ENCODE measurements around the gene CAP2. TPM values are rescaled to one million over a fixed set of nuclear protein-coding genes. Genes with fewer than 3 reads are reported as not detected.

The CAP2 gene
- total and polyA plus RNA-seq, 11 donors: 61.3 to 187 (median 126) TPM

DNA sequence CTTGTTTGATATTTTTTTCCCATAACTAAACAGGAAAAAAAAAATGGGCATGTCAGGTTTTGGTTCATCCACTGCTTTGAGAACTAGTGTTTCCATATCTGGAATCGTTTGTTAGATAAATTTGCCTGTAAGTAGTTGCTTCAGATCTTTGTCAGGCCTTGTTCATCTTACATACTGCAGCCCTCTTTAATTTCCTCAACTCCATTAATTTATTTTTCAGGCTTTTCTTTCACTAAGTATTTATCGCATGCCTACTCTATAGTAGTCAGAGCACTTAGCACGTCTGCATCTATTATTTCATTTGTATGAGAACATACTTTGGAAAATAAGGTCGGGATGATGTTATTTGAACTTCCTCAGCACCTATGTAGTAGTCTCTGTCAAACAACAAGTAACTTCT is 80.9 kb downstream of the CAP2 start:
- no peak for ATAC-seq
- Histone ChIP-seq H3K27ac (peak overlapping the region; percentile 20 to 87 (median 82)), H3K27me3 (no peaks in the 10 kb centered on the region), H3K4me1 (peaks cover 0 to 34% (median 6%) of the 10 kb centered on the region in 12 donors), H3K4me3 (no peak overlapping the region), H3K9me3 (no peaks in the 10 kb centered on the region), H3K36me3 (no peaks in the 10 kb centered on the region)
- TF ChIP-seq POLR2A (IDR thresholded peaks at IDR 0.05): no peak
- TF ChIP-seq, protein P1, sequence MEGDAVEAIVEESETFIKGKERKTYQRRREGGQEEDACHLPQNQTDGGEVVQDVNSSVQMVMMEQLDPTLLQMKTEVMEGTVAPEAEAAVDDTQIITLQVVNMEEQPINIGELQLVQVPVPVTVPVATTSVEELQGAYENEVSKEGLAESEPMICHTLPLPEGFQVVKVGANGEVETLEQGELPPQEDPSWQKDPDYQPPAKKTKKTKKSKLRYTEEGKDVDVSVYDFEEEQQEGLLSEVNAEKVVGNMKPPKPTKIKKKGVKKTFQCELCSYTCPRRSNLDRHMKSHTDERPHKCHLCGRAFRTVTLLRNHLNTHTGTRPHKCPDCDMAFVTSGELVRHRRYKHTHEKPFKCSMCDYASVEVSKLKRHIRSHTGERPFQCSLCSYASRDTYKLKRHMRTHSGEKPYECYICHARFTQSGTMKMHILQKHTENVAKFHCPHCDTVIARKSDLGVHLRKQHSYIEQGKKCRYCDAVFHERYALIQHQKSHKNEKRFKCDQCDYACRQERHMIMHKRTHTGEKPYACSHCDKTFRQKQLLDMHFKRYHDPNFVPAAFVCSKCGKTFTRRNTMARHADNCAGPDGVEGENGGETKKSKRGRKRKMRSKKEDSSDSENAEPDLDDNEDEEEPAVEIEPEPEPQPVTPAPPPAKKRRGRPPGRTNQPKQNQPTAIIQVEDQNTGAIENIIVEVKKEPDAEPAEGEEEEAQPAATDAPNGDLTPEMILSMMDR (IDR thresholded peaks at IDR 0.05): no peak
- 64 to 68% (median 67%) methylated on average over 4 of the region's 4 CpGs for WGBS, 4 donors
- intact Hi-C loops (cut with DNase I): loop anchor here in 1 of 10 donors (10.0 kb wide), 1 partner anchor 189 kb away; the partner anchor contains the start of gene RBM24
- no peak for DNase-seq

DNA sequence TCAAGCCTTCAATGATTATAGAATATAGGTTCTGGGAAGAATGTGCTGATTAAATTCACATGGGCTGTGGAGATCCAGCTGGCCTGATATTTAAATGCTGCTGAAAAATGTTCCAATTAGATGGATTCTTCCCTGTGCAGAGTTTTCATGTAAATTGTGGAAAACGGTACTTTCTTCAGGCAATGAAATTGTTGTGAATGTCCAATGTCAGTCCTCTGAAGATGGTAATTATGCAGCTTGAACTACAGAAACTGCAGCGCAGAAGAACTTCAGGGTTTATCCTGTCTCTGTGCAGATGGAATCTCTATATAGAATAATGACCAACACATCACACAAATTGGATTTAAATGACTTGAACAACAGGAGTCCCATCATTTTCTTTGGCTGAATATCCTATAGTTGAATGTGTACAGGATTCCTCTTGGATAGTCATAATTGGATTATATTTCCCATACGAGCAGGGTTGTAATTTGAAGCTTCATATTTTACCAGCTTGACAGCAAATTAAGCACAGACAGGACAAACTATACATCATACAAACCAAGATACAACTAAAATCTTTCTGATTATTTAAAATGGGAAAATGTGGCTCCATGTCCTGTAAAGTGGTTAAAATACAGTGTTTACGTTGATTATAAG is 82.3 kb downstream of the CAP2 start:
- no peak for ATAC-seq
- Histone ChIP-seq H3K4me3 (no peak overlapping the region), H3K27ac (peak overlapping the region in 4 of 12 donors; percentile 19 to 81 (median 22)), H3K4me1 (peaks cover 0 to 29% (median 6%) of the 10 kb centered on the region in 12 donors), H3K36me3 (no peaks in the 10 kb centered on the region), H3K27me3 (no peaks in the 10 kb centered on the region), H3K9me3 (no peaks in the 10 kb centered on the region)
- intact Hi-C loops (cut with DNase I): loop anchor here in 1 of 10 donors (10.0 kb wide), 1 partner anchor 191 kb away; the partner anchor contains the start of gene RBM24
- DNase-seq: no peak
- TF ChIP-seq, protein P1 (IDR thresholded peaks at IDR 0.05): no peak
- 89 to 91% (median 90%) methylated on average over 4 of the region's 4 CpGs for WGBS, 4 donors

DNA sequence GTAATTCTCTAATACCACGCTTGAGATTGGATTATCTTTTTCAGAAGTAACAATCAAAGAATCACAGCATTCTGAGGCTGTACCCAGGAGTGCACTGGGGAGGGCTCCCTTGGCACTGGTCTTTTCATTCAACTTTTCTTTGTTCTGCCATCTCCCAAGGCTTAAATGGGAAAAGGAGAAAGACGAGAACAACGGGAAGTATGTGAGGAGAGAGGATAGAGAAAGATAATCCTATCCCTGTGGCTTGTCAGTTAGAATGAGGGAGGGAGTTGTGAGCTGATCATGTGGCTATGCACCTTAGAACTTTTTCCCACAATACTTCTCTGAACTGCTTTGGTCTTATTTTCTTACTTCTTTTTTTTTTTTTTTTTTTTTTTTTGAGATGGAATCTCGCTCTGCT is 83.1 kb downstream of the CAP2 start:
- H3K9me3 ChIP-seq: no peaks in the 10 kb centered on the region
- no peaks in the 10 kb centered on the region for H3K27me3 ChIP-seq
- WGBS, 4 donors: 65 to 70% (median 68%) methylated on average over 4 of the region's 4 CpGs
- DNase-seq: no peak
- no peak overlapping the region for H3K4me3 ChIP-seq
- H3K4me1 ChIP-seq: peaks cover 0 to 25% (median 4%) of the 10 kb centered on the region in 12 donors
- no peaks in the 10 kb centered on the region for H3K36me3 ChIP-seq
- peak overlapping the region in 3 of 12 donors; percentile 11 to 81 (median 22) for H3K27ac ChIP-seq
- no peak for TF ChIP-seq POLR2A (IDR thresholded peaks at IDR 0.05)
- TF ChIP-seq, protein P1 (IDR thresholded peaks at IDR 0.05): no peak
- intact Hi-C loops (cut with DNase I): loop anchor here in 1 of 10 donors (10.0 kb wide), 1 partner anchor 192 kb away; the partner anchor contains the start of gene RBM24
- ATAC-seq: no peak

DNA sequence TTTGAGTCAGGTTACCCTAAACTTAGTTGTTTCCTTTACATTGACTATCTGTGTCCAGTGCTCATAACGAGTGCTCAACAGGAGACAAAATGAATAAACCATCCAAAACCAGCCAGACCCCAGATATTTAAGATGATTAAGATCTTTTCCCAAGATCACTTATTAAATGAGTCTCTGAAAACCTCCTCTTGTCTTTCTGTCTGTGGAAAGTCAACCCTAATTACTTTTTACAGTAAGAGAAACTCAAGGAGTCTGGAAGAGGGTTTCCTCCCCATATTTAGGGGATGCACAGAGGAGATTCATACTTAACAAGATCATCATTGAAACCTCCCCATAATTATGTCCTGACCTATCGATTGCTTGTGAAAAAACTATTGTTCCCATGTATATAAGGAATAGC is 84.0 kb downstream of the CAP2 start:
- Histone ChIP-seq H3K27ac (peak overlapping the region in 1 of 12 donors; percentile 81), H3K36me3 (no peaks in the 10 kb centered on the region), H3K9me3 (no peaks in the 10 kb centered on the region), H3K4me1 (peaks cover 0 to 27% (median 4%) of the 10 kb centered on the region in 12 donors), H3K4me3 (no peak overlapping the region), H3K27me3 (no peaks in the 10 kb centered on the region)
- DNase-seq (no peak), ATAC-seq (no peak)
- no peak for TF ChIP-seq POLR2A (IDR thresholded peaks at IDR 0.05)
- TF ChIP-seq, protein P1 (IDR thresholded peaks at IDR 0.05): no peak
- WGBS, 4 donors: 88 to 95% (median 91%) methylated on average over 2 of the region's 2 CpGs
- intact Hi-C loops (cut with DNase I): loop anchor here in 1 of 10 donors (10.0 kb wide), 1 partner anchor 193 kb away; the partner anchor contains the start of gene RBM24
